Stimulated activated CD8-positive, alpha-beta memory T cell treated with anti-CD3 and anti-CD28 coated beads, Interleukin-4, amount 100 ng/mL, for 1 hour (primary cell): ENCODE measurements around the gene VPS39.

Experiments
- DNase-seq, 2 donors: peaks; one replicate each; pipeline ENCODE4 v3.0.0-alpha.2; 2020; ENCODE audit warnings: low read depth in 2 of 2, low spot score in 1 of 2

The VPS39 gene

DNA sequence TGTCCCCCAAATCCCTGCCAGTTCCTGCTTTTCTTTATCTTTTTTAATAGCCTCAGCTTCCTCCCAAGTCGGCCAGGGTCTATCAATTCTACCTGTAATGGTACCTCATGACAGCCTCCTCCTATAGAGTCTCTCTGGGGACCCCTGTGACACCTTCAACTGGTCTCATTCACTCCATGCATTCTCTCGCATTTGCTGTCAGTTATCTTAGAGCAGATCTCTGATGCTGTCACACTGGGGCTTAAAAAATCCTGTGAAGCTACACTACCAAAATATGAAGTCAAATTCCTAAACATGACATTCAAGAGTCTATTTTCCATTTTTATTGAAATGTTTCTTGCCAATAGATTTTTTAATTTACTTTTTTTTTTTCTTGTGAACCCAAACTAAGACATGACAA is 5.5 kb downstream of the VPS39 start:
- DNase-seq = no peak

DNA sequence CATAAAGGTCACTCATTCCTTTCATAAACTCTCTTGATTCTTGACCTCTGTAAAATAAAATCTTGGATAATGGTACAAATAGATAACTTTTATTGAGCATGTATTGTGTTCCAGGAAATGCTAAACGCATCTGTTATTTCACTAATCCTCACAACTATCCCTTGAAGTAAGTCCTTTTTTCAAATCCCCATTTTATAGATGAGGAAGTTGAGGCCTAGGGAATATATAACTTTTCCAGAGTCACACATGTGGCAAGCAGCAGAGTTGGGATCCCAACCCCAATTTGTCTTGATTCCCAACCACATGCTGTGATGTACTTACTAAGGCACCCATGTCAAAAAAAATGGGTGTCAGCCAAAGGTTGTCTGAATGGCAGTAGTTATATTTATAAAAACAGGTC is 6.3 kb downstream of the VPS39 start:
- no peak for DNase-seq

DNA sequence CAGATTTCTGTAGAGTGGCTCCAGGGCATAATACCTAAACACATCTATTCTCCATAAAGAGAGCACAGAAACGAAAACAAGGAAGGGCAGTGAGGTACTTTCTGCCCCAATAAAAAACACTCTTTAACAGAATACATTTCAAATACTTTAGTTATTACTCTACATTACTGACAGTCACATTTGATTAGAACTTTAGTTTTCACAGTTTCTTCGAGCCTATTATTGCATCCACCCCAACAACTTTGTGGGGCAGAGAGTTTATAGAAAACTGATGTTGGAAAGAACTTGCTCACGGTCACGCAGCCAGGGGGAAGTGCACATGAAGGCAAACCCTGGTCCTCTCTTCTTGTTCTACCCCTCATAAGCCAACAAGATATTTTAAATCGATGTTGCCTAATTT is 9.0 kb downstream of the VPS39 start:
- no peak for DNase-seq

DNA sequence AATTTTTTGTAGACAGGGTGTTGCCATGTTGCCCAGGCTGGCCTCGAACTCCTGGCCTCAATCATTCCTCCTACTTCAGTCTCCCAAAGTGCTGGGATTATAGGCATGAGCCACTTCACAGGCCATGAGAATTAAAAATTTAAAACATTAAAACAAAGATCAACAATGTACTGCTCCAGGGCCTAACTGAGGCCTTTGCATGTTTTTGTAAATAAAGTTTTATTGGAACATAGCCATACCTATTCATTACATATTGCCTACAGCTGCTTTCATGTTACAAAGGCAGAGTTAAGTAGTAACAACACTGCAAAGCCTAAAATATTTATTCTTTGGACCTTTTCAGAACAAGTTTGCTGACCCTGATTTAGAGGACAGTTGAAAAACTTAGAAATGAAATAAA is 9.6 kb downstream of the VPS39 start:
- DNase-seq = no peak

DNA sequence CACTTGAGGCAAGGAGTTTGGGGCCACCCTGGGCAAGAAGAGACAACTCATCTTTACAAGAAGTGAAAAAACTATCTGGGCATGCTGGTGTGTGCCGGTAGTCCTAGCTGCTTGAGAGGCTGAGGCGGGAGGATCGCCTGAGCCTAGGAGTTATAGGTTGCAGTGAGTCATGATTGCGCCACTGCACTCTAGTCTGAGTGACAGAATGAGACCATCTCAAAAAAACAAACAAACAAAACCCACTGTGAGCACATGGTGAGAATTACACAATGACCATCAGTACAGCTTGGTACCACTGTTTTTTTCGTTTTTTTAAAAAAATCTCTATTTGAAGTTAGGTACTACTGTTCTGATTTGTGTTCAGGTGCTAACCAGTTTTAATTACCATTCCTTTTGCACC is 13.6 kb downstream of the VPS39 start:
- no peak for DNase-seq

DNA sequence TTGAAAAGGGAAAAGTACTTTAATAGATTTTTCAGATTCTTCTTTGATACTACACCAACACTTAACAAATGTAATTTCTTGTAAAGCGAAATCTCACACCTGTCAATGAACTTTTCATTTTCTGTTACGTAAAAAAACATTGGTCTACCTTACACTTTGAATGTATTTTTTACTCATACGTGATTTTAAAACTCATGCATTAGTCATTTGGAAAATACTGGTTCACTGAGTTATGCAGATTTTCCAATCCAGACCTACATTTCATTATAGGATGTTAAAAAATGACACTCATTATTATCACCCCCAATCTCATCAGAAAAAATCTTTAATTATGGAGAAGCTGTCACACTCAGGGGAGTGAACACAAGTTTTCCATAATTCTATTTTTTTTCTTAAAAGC is 14.7 kb downstream of the VPS39 start:
- DNase-seq = no peak

DNA sequence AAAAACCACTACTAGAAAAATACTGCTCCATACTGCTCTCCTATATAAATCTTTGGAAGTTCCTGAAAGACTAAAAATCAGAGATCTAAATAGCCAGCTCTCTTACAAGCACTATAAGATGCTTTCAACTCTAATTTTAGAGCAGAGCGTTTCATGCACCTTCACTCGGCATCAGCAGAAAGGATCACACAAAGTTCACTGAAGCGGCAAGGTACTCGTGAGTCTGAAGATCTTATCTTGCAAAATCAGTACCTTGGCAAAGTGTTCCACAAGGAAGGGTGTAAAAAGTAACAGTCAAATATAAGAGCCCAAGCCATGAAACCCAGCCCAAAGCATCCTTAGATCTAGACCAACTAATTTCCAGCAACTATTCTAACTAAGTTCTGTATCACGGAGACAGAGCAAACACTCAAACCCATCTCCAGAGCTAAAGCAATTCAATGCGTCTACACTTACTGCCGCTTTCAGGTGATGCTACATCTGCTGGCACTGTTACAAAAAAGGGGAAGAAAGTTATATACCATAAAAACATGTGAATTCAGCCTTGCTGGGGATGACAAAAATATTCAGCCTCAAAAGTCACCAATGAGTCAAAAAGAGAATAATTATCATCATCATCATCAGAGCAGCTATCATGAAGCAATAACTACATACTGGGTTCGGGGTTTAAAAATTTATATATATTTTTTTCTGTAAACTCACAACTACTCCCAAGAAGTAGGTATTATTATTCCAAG is 16.3 kb downstream of the VPS39 start:
- no peak for DNase-seq

DNA sequence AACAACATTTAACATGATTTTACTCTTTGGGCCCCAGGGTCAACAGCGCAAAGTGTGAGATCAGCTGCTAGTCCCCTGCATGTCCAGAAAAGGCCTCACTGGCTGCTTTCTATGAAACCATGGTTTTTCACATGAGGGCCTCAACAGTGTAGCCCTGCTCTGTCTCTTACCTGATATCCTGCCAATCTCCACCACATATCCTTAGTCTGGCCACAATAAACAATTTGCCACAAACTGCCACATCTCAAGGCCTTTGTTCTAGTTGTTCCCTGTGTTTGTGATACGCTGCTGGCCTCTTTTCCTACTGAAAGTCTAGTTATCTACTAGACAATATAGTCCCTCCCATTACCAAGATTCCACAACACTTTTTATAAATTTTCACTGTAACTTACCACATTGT is 17.7 kb downstream of the VPS39 start:
- no peak for DNase-seq

DNA sequence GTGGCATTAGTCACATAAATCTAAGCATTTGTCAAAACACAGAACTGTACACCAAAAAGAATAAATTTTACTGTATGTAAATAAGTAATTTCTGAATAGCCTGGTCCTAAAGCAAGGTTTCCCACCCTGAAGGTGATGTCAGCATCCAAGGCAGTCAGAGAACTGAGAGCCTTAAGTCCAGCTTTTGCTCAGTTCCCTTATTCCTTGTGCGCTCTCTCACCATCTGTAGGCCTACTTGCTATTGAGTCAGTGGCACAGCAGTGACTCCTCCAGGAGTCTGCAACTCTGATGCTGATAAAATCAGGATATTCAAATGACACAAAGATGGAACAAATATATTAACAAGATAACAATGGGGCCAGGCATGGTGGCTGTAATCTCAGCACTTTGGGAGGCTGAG is 22.3 kb downstream of the VPS39 start:
- no peak for DNase-seq

DNA sequence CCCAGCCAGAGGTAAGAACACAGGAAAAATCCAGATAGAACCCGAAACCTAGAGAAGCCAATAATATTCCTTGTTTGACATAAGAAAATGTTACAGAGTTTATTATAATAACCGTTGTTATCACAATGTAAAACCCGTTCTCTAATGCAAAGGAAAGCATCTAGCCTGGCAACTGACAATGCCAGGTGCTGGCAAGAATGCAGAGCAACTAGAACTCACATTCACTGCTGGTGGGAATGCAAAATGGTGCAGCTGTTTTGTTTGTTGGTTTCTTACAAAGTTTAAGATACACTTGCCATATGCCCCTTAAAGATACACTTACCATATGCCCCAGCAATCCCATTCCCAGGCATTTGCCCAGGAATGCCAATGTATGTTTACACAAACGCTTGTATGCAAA is 23.4 kb downstream of the VPS39 start:
- DNase-seq = no peak

DNA sequence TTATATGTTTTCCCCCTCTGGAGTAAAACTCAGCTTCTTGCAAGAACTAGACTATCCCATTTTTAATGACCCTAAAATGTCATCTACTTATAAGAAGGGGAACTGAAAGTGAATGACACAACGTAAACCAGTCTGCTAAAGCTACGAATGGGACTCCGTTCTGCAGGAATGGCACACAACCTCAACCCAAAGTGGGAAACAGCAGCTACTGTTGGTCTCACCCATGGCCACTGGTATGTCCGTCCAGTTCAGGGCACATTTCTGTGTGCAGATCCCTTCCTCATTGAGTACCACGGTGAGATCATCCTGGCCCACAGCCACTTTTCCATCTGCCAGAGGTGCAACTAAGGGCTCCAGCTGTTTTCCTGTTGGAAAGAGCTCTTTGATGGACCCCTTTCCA is 23.8 kb downstream of the VPS39 start:
- DNase-seq = no peak

DNA sequence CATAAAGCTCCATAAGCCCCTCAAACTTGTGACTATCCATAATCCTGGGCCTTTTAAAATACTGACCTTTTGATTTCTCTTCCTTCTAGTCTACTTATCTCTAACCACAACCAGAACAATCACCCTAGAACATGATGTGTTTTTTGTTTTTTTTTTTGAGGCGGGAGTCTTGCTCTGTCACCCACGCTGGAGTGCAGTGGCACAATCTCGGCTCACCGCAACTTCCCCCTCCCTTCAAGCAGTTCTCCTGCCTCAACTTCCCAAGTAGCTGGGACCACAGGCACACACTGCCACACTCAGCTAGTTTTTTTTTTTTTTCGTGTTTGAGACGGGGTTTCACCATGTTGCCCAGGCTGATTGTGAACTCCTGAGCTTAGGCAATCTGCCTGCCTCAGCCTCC is 25.1 kb downstream of the VPS39 start:
- DNase-seq = no peak

DNA sequence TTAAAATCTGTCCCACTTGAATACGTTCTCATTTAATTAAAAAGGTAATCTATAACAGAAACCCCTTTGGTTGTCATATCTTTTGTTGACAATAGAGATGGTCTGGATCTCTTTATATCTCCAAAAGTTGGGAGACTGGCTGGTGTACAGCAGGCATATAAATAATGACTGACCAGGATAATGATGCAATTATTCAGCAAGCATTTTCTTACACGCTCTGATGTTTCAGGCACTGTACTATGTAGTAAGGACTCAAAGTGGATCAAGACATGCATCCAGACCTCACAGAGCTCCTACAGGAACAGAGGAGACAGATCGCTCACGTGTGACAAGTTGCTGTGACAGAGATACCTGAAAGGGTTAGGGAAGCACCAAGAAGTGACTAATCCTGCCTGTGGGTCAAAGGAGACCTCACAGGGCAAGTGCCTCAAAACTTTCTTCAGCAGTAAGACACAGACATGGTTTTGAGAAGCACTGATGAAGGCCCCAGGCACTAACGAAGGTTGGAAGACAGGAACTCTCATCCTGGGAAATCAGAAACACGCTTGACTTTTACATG is 25.7 kb downstream of the VPS39 start:
- no peak for DNase-seq

DNA sequence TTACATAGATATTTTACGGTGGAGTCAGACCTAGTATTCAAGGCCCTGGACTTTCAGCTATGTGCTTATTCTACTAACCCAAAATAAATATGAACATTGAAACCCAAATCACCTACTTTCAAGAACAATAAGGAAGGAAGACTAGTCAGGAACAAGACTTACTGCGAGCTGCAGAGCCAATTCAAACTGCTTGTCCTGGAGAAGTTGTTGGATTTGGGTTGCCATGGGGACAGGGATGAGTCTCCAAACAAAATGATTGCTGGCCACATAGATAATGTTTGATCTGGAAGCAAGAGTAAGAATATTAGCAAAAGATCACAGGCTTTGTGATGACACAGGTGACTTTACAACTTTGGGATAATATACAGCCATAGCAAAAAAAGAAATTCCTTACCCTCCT is 30.0 kb downstream of the VPS39 start:
- DNase-seq = no peak

DNA sequence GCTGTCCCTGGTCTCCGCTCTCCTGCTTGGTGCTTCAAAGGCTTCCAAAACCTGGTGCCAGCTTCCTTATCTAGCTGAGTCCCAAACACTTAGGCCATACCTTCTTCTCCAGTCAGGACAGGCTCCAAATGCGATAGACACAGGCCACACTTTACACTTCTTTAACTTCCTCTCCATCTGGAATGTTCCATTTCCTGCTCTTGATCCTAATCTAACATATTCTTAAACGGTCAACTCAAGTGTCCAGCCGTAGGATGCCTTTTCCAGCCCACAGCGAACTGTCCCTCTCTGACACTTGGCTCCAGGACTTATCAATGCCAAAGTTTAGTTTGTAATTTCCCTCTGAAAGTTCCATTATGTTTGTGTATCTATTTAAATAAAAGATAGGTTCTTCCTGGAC is 32.4 kb downstream of the VPS39 start:
- no peak for DNase-seq

DNA sequence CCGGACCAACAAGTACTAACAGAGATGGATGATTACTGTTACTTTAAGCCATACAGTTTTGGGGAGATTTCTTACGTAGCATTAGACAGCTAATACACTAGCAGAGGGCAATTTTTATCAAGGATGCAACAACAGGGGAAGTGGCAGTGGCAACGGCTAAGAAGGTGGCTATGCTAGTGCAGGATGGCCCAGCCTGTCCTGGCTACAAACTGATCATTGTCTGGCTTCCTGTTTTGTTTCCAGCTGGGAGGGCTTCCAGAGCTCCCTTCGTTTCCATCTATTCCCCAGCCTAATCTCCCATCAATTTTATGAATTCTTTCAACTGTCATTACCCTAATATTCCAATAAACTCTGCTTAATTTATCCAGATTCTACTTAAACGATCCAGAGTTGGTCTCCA is 35.6 kb downstream of the VPS39 start:
- no peak for DNase-seq

DNA sequence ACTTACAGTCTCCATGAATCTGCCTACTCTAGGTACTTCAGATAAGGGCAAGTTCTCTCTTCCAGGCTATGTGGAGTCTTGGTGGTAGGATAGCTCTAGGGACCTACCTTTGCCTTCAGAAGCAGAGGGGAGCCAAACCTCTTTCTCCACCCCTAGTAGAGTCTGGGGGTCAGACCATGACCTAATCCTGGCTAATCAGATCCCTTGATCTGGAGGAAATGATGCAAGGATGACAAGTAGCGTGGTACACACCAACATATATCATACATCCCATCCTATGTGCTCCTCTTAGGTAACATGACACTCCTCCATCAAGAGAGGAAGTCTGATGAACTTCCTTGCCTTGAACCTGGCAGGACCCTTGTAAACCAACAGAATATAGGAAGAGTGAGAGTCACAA is 36.3 kb downstream of the VPS39 start:
- DNase-seq = no peak

DNA sequence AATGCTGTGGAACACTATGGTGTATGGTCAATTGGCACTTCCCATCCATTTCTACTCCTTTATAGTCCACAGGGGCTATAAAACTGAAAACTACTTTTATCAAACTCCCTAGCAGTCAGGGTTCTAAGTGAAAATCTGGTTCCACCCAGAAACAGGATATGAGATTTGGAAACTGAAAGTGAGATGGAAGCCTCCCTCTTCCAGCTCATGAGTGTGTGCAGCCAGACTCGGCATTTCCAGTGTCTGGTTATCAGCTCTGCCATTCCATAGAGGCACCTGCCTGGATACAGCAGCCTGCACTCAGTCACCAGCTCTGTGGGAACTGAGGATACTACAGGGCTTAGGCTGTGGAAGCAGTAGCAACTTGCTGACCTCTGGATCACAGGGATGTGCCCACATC is 37.0 kb downstream of the VPS39 start:
- no peak for DNase-seq

DNA sequence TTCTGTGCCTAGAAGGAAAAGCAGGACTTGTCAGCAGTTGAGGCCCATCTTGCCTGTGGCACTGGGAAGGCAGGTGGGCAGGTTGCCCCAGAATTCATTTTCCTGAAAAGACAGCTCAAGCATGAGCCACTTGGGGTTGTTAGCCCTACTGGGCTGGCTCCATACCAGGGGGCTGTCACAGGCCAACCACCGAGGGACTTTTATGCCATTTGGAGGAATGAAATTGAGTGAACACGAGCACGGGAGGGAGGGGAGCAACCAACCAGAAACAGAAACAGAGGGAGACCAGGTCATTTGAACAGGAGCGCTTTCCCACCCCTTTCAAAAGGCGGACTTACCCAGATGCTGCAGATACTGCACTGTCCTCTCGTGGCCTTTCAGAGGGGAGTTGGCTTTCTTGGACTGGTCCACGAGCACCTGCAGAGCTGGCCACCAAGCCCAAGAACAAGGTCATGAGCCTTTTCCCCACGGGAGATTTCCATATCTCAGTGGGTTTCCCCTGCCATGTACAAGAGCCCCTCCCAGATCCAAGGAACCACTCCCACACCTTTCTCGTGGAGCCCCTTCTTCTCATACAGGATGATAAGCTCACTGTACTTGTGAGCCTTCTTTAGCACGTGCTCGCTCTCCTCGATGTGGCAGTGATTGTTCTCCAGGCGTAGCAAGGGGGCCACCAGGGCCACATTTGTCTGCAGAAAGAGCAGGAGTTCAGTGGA is 41.7 kb downstream of the VPS39 start:
- DNase-seq = no peak

DNA sequence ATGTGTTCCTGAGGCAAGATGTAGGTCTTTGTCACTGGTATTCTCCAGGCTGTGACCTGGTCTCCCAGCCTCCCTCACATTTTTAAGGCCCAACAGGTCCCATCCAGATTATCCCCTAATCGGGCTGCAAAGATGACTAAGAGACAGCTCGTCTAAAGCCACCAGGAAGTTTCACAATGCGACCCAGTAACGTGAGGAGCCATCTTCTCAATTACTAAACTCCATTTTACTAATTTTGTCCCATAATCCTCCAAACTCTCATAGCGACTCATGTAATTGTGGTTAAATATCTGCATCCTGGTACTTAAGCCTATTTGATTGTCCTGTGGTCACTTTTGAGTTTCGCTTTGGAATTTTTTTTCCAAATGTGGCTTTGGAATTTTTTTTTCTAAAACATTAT is 43.0 kb downstream of the VPS39 start:
- DNase-seq = no peak

DNA sequence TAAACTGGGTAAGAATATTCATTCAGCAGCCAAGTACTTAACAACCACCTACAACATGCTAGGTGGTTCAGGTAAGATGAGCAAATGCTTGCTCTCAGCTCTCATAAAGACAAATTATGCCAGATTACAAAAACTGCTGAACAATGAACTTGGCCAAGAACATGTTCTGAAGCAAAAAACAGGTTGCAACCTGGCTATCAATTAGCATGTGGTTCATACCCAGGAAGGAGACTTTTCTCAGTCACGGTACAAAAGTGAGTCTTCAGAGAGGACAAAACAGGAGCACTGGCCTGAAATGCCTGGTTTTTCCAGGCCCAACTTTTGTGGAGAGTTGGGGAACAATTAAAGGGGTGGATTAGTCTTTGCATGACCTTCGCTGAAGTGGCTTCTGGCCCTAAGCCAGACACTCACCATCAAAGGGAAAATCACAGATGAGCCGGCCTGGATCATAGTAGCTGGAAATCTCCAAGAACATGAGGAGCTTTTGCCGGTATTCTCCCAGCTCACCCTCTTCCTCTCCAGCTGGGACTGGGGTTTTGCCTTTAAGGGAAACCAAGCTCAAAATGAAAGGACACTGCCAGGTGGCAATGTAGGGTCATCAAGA is 44.1 kb downstream of the VPS39 start:
- no peak for DNase-seq

DNA sequence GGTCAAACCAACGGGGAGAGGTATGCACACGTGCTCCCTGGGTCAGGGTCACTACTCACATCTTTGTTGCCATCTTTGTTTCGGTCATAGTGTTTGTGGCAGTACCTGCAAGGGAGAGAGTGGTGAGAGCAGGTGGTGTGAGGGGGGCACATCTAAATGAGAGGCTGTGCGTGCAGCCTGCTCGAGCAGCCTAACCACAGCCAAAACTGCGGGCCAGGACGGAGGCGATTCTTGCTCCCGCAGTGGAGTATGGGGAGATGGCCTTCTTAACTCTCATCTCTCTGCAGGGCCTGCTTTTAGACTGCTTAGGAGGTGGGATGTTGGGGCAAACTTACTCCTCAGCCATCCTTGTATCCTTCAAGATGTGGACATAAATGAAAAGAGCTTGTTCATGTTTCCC is 44.8 kb downstream of the VPS39 start:
- no peak for DNase-seq
